Gastrocnemius medialis (tissue), 4 donors: ENCODE results near the gene MAML3. TPM values are rescaled to one million over a fixed set of nuclear protein-coding genes. Genes with fewer than 3 reads are reported as not detected.

Source experiments
- ATAC-seq, 2 donors: fragments of 150-250 bp; one replicate each; pipeline ENCODE4 v1.9.1; 2016
- DNase-seq, 2 donors: peaks; one replicate each; pipeline ENCODE4 v3.0.0-alpha.2; 2019
- H3K27ac ChIP-seq, 4 donors: fragments of 200-600 bp; sonication (generic); 1 replicate in 1 of 4; 2 replicates in 3 of 4; pipeline ENCODE4 v1.5.1; 2016 to 2018; ENCODE audit warnings: mild to moderate bottlenecking in 2 of 4, moderate library complexity in 1 of 4
- H3K27me3 ChIP-seq, 3 donors: fragments of 200-600 bp; sonication (generic) in 2 of 3; 1 replicate in 1 of 3; 2 replicates in 2 of 3; pipeline versions ENCODE4 v1.5.1 to v1.6.0; 2016 to 2019; ENCODE audit warnings: mild to moderate bottlenecking in 1 of 3, moderate library complexity in 1 of 3
- H3K36me3 ChIP-seq, 2 donors: fragments of 200-600 bp; sonication (generic) in 1 of 2; one replicate each; pipeline ENCODE4 v1.5.1; 2017 to 2018
- H3K4me1 ChIP-seq, 2 donors: fragments of 200-600 bp; sonication (generic) in 1 of 2; one replicate each; pipeline ENCODE4 v1.5.1; 2016 to 2017; ENCODE audit warnings: mild to moderate bottlenecking in 2 of 2
- H3K4me3 ChIP-seq, 4 donors: fragments of 200-600 bp; sonication (generic) in 3 of 4; 1 replicate in 1 of 4; 2 replicates in 3 of 4; pipeline ENCODE4 v1.5.1; 2016 to 2019; ENCODE audit warnings: mild to moderate bottlenecking in 2 of 4
- H3K9me3 ChIP-seq, 3 donors: fragments of 200-600 bp; sonication (generic) in 2 of 3; 1 replicate in 1 of 3; 2 replicates in 2 of 3; pipeline ENCODE4 v1.5.1; 2016 to 2019
- CTCF ChIP-seq, 5 experiments: fragments of 450-650 bp in 3 of 5; fragments of 200-600 bp in 2 of 5; sonication (generic) in 2 of 5; IDR thresholded peaks in 4 of 5; conservative IDR thresholded peaks in 1 of 5; 1 replicate in 4 of 5; 2 replicates in 1 of 5; pipeline ENCODE4 v1.5.1; 2016 to 2019; ENCODE audit warnings: antibody characterized with exemption in 5 of 5, mild to moderate bottlenecking in 3 of 5, moderate library complexity in 3 of 5
- POLR2A ChIP-seq, 2 donors: fragments of 450-650 bp; IDR thresholded peaks; one replicate each; pipeline ENCODE4 v1.6.1; 2017; ENCODE audit warnings: antibody characterized with exemption in 2 of 2, mild to moderate bottlenecking in 2 of 2, moderate library complexity in 2 of 2
- in situ Hi-C, 4 donors: fragments of 200-750 bp; cut with MboI; loops; one replicate each; pipeline versions ENCODE4 v1.15.0 to v1.8.0; 2017; ENCODE audit warnings: low sequenced_read_pairs in 4 of 4
- intact Hi-C: fragments of 100-400 bp; cut with DNase I; formaldehyde crosslinking; loops from one replicate; pipeline ENCODE4 v1.15.1; 2023; ENCODE audit warnings: low total_unique reads
- total RNA-seq, 4 donors: library from RNA; depleted of rRNA; stranded (reverse); fragments of >200 nt; gene quantifications; one replicate each; pipeline versions ENCODE4 v1.1.0 to v1.2.3, GENCODE V29; 2016

MAML3 gene
- total RNA-seq, 4 donors from 2014 or later = 0.98 to 1.5 (median 1.4) TPM

- ATAC-seq = no peak
- H3K4me3 ChIP-seq = no peak overlapping the region
- intact Hi-C loops (no loop called here), in situ Hi-C loops (loop anchor here in 1 of 4 donors (25.0 kb wide), 1 partner anchor 431 kb away; no protein-coding TSS in a partner anchor)
- no peaks in the 10 kb centered on the region for H3K27me3 ChIP-seq
- TF ChIP-seq POLR2A (IDR thresholded peaks at IDR 0.05) = no peak
- H3K27ac ChIP-seq = no peak overlapping the region
- no peak for DNase-seq
- H3K9me3 ChIP-seq = no peaks in the 10 kb centered on the region
- no peaks in the 10 kb centered on the region for H3K36me3 ChIP-seq
- H3K4me1 ChIP-seq = no peaks in the 10 kb centered on the region
Measured at GRCh38 chr4:140168474-140168873, 14.5 kb upstream of the MAML3 start.

- Histone ChIP-seq H3K4me1 (no peaks in the 10 kb centered on the region), H3K9me3 (no peaks in the 10 kb centered on the region), H3K27ac (no peak overlapping the region), H3K27me3 (no peaks in the 10 kb centered on the region), H3K36me3 (no peaks in the 10 kb centered on the region), H3K4me3 (no peak overlapping the region)
- in situ Hi-C loops (loop anchor here in 1 of 4 donors (25.0 kb wide), 1 partner anchor 426 kb away; no protein-coding TSS in a partner anchor), intact Hi-C loops (no loop called here)
- DNase-seq = no peak
- ATAC-seq = no peak
- TF ChIP-seq POLR2A (IDR thresholded peaks at IDR 0.05) (no peak), CTCF (IDR thresholded peaks at IDR 0.05 in 4 of 5, conservative IDR thresholded peaks at IDR 0.05 in 1 of 5) (no peak)
Measured at GRCh38 chr4:140163029-140163810, 9.2 kb upstream of the MAML3 start.

GRCh38 chr4:140162596-140162995, 8.6 kb upstream of the MAML3 start:
- Histone ChIP-seq H3K4me1 (no peaks in the 10 kb centered on the region), H3K9me3 (no peaks in the 10 kb centered on the region), H3K4me3 (no peak overlapping the region), H3K36me3 (no peaks in the 10 kb centered on the region), H3K27ac (no peak overlapping the region), H3K27me3 (no peaks in the 10 kb centered on the region)
- DNase-seq = no peak
- in situ Hi-C loops = loop anchor here in 1 of 4 donors (25.0 kb wide), 1 partner anchor 425 kb away; no protein-coding TSS in a partner anchor
- TF ChIP-seq POLR2A (IDR thresholded peaks at IDR 0.05) (no peak), CTCF (IDR thresholded peaks at IDR 0.05 in 4 of 5, conservative IDR thresholded peaks at IDR 0.05 in 1 of 5) (no peak)
- intact Hi-C loops = no loop called here
- no peak for ATAC-seq

GRCh38 chr4:140158365-140159030, 4.5 kb upstream of the MAML3 start:
- Histone ChIP-seq H3K36me3 (no peaks in the 10 kb centered on the region), H3K4me3 (no peak overlapping the region), H3K27me3 (no peaks in the 10 kb centered on the region), H3K9me3 (no peaks in the 10 kb centered on the region), H3K27ac (peak overlapping the region in 1 of 4 donors; percentile 27), H3K4me1 (no peaks in the 10 kb centered on the region)
- intact Hi-C loops (loop anchor here (10.0 kb wide), 1 partner anchor 704 kb away; the partner anchor contains the start of gene RAB33B), in situ Hi-C loops (loop anchor here in 3 of 4 donors (5.0 to 25.0 kb wide), 5 partner anchors 76 to 424 kb away; no protein-coding TSS in a partner anchor)
- DNase-seq (no peak), ATAC-seq (no peak)
- TF ChIP-seq POLR2A (IDR thresholded peaks at IDR 0.05) = no peak
- TF ChIP-seq CTCF (IDR thresholded peaks at IDR 0.05 in 4 of 5, conservative IDR thresholded peaks at IDR 0.05 in 1 of 5) = no peak

GRCh38 chr4:140157341-140157740, 3.4 kb upstream of the MAML3 start:
- ATAC-seq = no peak
- Histone ChIP-seq H3K4me3 (no peak overlapping the region), H3K9me3 (no peaks in the 10 kb centered on the region), H3K27me3 (no peaks in the 10 kb centered on the region), H3K27ac (no peak overlapping the region), H3K4me1 (no peaks in the 10 kb centered on the region), H3K36me3 (no peaks in the 10 kb centered on the region)
- no peak for DNase-seq
- intact Hi-C loops (loop anchor here (10.0 kb wide), 1 partner anchor 703 kb away; the partner anchor contains the start of gene RAB33B), in situ Hi-C loops (loop anchor here in 3 of 4 donors (5.0 to 25.0 kb wide), 5 partner anchors 77 to 423 kb away; no protein-coding TSS in a partner anchor)
- TF ChIP-seq CTCF (IDR thresholded peaks at IDR 0.05 in 4 of 5, conservative IDR thresholded peaks at IDR 0.05 in 1 of 5) (no peak), POLR2A (IDR thresholded peaks at IDR 0.05) (no peak)
